Heart left ventricle (tissue), 16 donors: ENCODE measurements around the gene RBM34. TPM values are rescaled to one million over a fixed set of nuclear protein-coding genes. Genes with fewer than 3 reads are reported as not detected.

Experiments
- ATAC-seq, 4 donors: fragments of 200-7000 bp; cut with Tn5 transposase; one replicate each; pipeline ENCODE4 v1.9.1; 2020 to 2022; ENCODE audit warnings: moderate library complexity in 4 of 4, mild to moderate bottlenecking in 3 of 4, moderate number of reproducible peaks in 1 of 4
- DNase-seq, 5 donors: peaks; one replicate each; pipeline ENCODE4 v3.0.0-alpha.2; 2020
- H3K27ac ChIP-seq, 12 donors: fragments of 200-600 bp; sonication (generic) in 4 of 12; one replicate each; pipeline versions ENCODE4 v1.5.0 to v1.8.0; 2016 to 2022; ENCODE audit warnings: mild to moderate bottlenecking in 2 of 12
- H3K27me3 ChIP-seq, 9 donors: fragments of 200-600 bp; sonication (generic) in 2 of 9; one replicate each; pipeline versions ENCODE4 v1.5.1 to v1.8.0; 2016 to 2022; ENCODE audit warnings: mild to moderate bottlenecking in 3 of 9
- H3K36me3 ChIP-seq, 9 donors: fragments of 200-600 bp; sonication (generic) in 2 of 9; one replicate each; pipeline versions ENCODE4 v1.5.0 to v1.8.0; 2018 to 2022; ENCODE audit warnings: mild to moderate bottlenecking in 2 of 9
- H3K4me1 ChIP-seq, 12 donors: fragments of 200-600 bp; sonication (generic) in 4 of 12; one replicate each; pipeline versions ENCODE4 v1.5.0 to v1.8.0; 2016 to 2022; ENCODE audit warnings: mild to moderate bottlenecking in 3 of 12
- H3K4me3 ChIP-seq, 12 donors: fragments of 200-600 bp; sonication (generic) in 4 of 12; one replicate each; pipeline versions ENCODE4 v1.5.0 to v1.8.0; 2017 to 2022; ENCODE audit warnings: mild to moderate bottlenecking in 9 of 12, moderate library complexity in 4 of 12
- H3K9me3 ChIP-seq, 12 donors: fragments of 200-600 bp; sonication (generic) in 4 of 12; one replicate each; pipeline versions ENCODE4 v1.5.0 to v1.8.0; 2016 to 2022; ENCODE audit warnings: mild to moderate bottlenecking in 1 of 12
- CTCF ChIP-seq, 12 donors: fragments of 200-600 bp; sonication (generic) in 4 of 12; IDR thresholded peaks; one replicate each; pipeline versions ENCODE4 v1.5.0 to v1.8.0; 2018 to 2022; ENCODE audit warnings: antibody characterized with exemption in 12 of 12, mild to moderate bottlenecking in 5 of 12
- POLR2A ChIP-seq, 2 donors: fragments of 450-650 bp; IDR thresholded peaks; one replicate each; pipeline ENCODE4 v1.6.1; 2017; ENCODE audit warnings: antibody characterized with exemption in 2 of 2, mild to moderate bottlenecking in 2 of 2, moderate library complexity in 2 of 2
- WGBS, 4 donors: extraction: QIAGEN DNeasy Blood & Tissue Kit in 2 of 4; methylation state at CpG; one replicate each; pipeline versions ENCODE4 v1.1.5 to v1.1.7; 2013 to 2018; 5-methylcytosine and 5-hydroxymethylcytosine counted together
- intact Hi-C, 10 donors: fragments of 100-400 bp; cut with DNase I; formaldehyde crosslinking; loops; one replicate each; pipeline versions ENCODE4 v1.11.1 to v1.14.2; 2022
- polyA plus RNA-seq, 2 donors: library from polyadenylated mRNA; stranded (reverse); fragments of 200-250 nt; gene quantifications; one replicate each; pipeline ENCODE4 v1.2.3, GENCODE V29; 2013
- total RNA-seq, 9 donors: library from RNA; depleted of rRNA in 2 of 9; stranded (reverse); fragments of >200 nt in 2 of 9; fragmentation: NEBNext Ultra II Directional in 3 of 9; extraction: Animal tissue kit (Norgen Biotek cat#: 25700) in 3 of 9; gene quantifications; one replicate each; pipeline versions ENCODE4 v1.1.0 to v1.2.4, GENCODE V29; 2016 to 2023
- donor health status: ischemic (EF 13 %, LVEDD 7.1; RV severe dilation, severe dysfunction).
- donor health status: healthy with polysubstance abuse.
- donor health status: DM: no; HTN: yes; CAD: no.
- donor health status: DM: no; HTN: no; CAD: no.
- donor health status: ischemic (EF 25% LVEDD 6.9; RV normal size, moderate dysfunction).
- donor health status: ischemic (EF 25% LVEDD 5.7; RV mildly dilated, moderate dysfunction).
- donor health status: healthy.
- donor health status: DM: yes; HTN: yes; CAD: no.
- donor health status: ischemic (EF 35%, LVEDD 5.7; RV mildly dilated, moderate dysfunction).
- donor health status: nonischemic (EF 11% LVEDD 7.7; RV severe dilation, severe dysfunction).
- donor health status: DM: yes; HTN: yes; CAD: no.
- donor health status: PGD.
- donor health status: ischemic (EF 29% LVEDD 5.4; RV normal size, mild dysfunction).
- donor health status: nonischemic (EF 23%, LVEDD 6.1; RV moderate dilation, normal function).

RBM34 gene
- total and polyA plus RNA-seq, 11 donors, result 34.2 to 97.8 (median 49.6) TPM

GRCh38 chr1:235108185-235108593, 52.9 kb downstream of the RBM34 start:
- intact Hi-C loops, result loop anchor here in 3 of 10 donors (5.0 to 10.0 kb wide), 2 partner anchors 307 to 309 kb away; no protein-coding TSS in a partner anchor
- no peaks in the 10 kb centered on the region for H3K27me3 ChIP-seq
- TF ChIP-seq POLR2A (IDR thresholded peaks at IDR 0.05) (no peak), CTCF (IDR thresholded peaks at IDR 0.05) (no peak)
- no peaks in the 10 kb centered on the region for H3K9me3 ChIP-seq
- H3K27ac ChIP-seq, result no peak overlapping the region
- 80 to 100% (median 99%) methylated on average over 1 of the region's 1 CpG for WGBS, 4 donors
- no peak overlapping the region for H3K4me3 ChIP-seq
- peaks cover 0 to 9% (median 1%) of the 10 kb centered on the region in 12 donors for H3K4me1 ChIP-seq
- H3K36me3 ChIP-seq, result peaks cover 0 to 64% (median 56%) of the 10 kb centered on the region in 9 donors
- DNase-seq (no peak), ATAC-seq (no peak)

DNA sequence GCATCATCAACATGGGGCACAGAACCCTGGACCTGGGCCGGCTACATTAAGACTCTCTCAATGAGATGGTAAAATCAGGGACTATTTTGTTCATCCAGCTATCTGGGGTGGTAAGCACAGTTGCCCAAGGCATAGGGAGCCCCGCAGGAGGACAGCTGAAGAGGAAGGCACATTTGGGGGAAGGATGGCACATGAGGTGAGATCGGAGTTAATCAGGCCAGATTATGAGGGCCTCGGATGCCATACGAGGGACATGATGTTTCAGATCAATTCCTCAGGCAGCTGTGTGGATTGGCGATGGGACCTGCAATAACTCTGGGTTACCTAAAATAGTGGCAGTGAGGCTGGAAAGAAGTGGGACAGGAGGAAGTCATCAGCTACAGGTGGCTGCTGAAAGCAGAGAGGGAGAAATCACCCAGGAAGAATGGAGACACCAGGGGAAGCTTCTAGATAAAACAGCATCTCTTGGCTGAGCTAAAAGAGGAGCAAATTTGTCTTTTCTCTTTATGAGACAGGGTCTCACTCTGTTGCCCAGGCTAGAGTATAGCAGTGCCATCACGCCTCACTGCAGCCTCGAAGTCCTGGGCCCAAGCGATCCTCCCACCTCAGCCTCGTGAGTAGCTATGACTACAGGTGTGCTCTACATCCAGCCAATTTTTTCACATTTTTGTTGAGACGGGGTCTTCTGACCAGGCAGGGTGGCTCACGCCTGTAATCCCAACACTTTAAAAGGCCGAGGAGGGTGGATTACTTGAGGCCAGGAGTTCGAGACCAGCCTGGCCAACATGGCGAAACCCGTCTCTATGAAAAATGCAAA, 53.5 kb downstream of the RBM34 start:
- intact Hi-C loops, result loop anchor here in 3 of 10 donors (5.0 to 10.0 kb wide), 2 partner anchors 307 to 310 kb away; no protein-coding TSS in a partner anchor
- Histone ChIP-seq H3K4me3 (no peak overlapping the region), H3K27me3 (no peaks in the 10 kb centered on the region), H3K9me3 (no peaks in the 10 kb centered on the region), H3K4me1 (peaks cover 0 to 9% (median 1%) of the 10 kb centered on the region in 12 donors), H3K27ac (no peak overlapping the region), H3K36me3 (peaks cover 0 to 58% (median 50%) of the 10 kb centered on the region in 9 donors)
- WGBS, 4 donors, result 90 to 95% (median 92%) methylated on average over 16 of the region's 16 CpGs
- ATAC-seq, result no peak
- TF ChIP-seq POLR2A (IDR thresholded peaks at IDR 0.05) (no peak), CTCF (IDR thresholded peaks at IDR 0.05) (no peak)
- no peak for DNase-seq

DNA sequence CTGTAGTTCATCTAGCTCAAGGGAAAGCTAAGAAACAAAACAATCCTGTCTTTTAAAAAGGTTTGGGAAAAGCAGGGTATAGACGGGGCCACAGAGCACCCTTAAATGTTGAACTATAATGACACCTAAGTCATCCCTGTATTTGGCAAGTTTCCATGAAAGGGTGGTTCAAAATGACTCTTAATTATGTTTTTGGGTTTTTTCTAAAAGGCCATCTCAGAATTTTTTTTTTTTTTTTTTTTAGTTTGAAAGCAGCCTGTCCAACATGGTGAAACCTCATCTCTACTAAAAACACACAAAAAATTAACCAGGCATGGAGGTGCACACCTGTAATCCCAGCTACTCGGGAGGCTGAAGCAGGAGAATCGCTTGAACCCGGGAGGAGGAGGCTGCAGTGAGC, 54.6 kb downstream of the RBM34 start:
- Histone ChIP-seq H3K4me3 (no peak overlapping the region), H3K4me1 (peaks cover 0 to 9% (median 1%) of the 10 kb centered on the region in 12 donors), H3K27me3 (no peaks in the 10 kb centered on the region), H3K9me3 (no peaks in the 10 kb centered on the region), H3K27ac (no peak overlapping the region), H3K36me3 (peaks cover 0 to 47% (median 39%) of the 10 kb centered on the region in 9 donors)
- no peak for TF ChIP-seq CTCF (IDR thresholded peaks at IDR 0.05)
- intact Hi-C loops, result loop anchor here in 3 of 10 donors (5.0 to 10.0 kb wide), 2 partner anchors 308 to 311 kb away; no protein-coding TSS in a partner anchor
- WGBS, 4 donors, result 91 to 97% (median 95%) methylated on average over 4 of the region's 4 CpGs
- DNase-seq, result no peak
- ATAC-seq, result no peak
